ENCODE data around the gene DCTN1.

Gene DCTN1

GRCh38 chr2:74414441-74414840 lies 34.3 kb upstream of the DCTN1 start:
- no peak for DNase-seq (ENCODE audit: low read depth in 3 of 3)

GRCh38 chr2:74413001-74413698 lies 33.0 kb upstream of the DCTN1 start:
- no peak for DNase-seq (ENCODE audit: low read depth in 3 of 3)

- DNase-seq (ENCODE audit: low read depth in 3 of 3): no peak
Measured at GRCh38 chr2:74407682-74408081, 27.6 kb upstream of the DCTN1 start.

DNA sequence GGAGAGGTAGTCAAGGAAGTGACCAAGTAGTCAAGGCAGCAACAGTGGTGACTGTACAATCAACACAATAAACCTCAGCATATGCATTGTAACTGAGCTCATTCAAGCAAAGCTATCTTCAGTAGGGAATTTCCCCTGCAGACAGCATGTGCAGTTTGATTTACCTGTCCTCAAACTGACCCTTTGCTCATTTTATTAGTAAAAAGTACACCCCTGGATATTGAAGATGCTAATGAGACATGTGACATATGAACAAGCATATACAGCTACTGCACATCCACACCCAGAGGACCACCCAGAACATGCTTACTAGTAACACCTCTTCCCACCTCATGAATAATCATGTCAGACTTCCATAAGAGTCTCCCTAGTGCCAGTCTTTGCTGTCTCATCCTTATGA lies 25.9 kb upstream of the DCTN1 start:
- no peak for DNase-seq (ENCODE audit: low read depth in 3 of 3)

GRCh38 chr2:74401891-74402290 lies 21.8 kb upstream of the DCTN1 start:
- no peak for DNase-seq (ENCODE audit: low read depth in 3 of 3)

- DNase-seq (ENCODE audit: low read depth in 3 of 3): no peak
Measured at GRCh38 chr2:74399785-74400184, 19.7 kb upstream of the DCTN1 start.

GRCh38 chr2:74396149-74396548 lies 16.0 kb upstream of the DCTN1 start:
- DNase-seq (ENCODE audit: low read depth in 3 of 3): no peak

DNA sequence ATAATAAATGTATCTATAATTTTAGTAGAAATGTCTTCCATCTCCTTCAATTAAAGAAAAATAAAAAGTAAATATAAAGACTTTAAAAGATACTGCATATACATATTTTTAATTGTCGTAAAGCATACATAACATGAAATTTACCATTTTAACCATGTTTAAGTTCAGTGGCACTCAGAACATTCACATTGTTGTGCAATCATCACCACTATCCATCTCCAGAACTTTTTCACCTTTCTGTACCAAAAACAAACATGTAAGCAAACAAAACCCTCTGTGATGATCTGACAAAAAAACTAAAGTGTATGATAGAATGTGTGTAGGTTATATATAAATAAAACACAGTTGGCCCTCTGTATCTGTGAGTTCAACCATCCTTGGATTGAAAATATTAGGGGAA lies 13.4 kb upstream of the DCTN1 start:
- no peak for DNase-seq (ENCODE audit: low read depth in 3 of 3)

- DNase-seq (ENCODE audit: low read depth in 3 of 3): no peak
Measured at GRCh38 chr2:74392449-74392743, 12.3 kb upstream of the DCTN1 start.

- peak; percentile 88 to 95 (median 93) for DNase-seq (ENCODE audit: low read depth in 3 of 3)
Measured at GRCh38 chr2:74391580-74392448, 11.7 kb upstream of the DCTN1 start.

- no peak for DNase-seq (ENCODE audit: low read depth in 3 of 3)
Measured at GRCh38 chr2:74391209-74391579, 11.1 kb upstream of the DCTN1 start.

DNA sequence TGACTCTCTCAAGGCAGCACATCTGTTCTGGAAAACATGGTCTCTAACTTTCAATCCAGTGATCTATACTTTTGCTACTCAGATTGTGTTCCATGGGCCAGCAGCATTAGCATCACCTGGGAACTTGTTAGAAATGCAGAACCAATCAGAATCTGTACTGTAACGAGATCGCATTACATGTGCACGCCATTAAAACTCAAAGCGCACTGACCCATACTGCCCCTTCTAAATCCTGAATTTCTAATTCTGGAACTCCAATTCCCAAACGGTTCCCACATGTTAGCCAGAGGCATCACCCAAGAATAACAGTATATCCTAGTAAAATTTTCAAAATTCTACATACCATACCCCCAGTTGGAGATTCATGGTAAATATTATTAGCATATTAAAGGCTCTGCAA lies 10.5 kb upstream of the DCTN1 start:
- DNase-seq (ENCODE audit: low read depth in 3 of 3): no peak

DNA sequence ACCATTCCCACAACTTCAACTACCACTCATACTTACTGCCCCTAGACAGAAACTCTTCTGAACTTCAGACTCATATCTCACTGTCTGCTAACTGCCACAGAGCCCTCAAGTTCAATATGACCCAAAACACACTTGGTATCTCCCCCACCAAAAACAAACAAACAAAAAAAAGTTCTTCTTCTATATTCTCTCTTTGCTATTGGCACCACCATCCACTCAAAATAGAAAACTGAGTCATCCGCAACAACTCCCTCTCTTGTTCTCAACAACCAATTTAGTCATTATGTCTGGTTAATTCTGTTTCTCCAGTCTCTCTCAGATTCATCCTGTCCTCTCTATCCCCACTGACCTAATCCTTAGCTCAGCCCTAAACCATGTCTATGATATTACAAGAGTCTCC lies 7.2 kb upstream of the DCTN1 start:
- no peak for DNase-seq (ENCODE audit: low read depth in 3 of 3)

- DNase-seq (ENCODE audit: low read depth in 3 of 3): no peak
Measured at GRCh38 chr2:74385396-74385795, 5.3 kb upstream of the DCTN1 start.

DNA sequence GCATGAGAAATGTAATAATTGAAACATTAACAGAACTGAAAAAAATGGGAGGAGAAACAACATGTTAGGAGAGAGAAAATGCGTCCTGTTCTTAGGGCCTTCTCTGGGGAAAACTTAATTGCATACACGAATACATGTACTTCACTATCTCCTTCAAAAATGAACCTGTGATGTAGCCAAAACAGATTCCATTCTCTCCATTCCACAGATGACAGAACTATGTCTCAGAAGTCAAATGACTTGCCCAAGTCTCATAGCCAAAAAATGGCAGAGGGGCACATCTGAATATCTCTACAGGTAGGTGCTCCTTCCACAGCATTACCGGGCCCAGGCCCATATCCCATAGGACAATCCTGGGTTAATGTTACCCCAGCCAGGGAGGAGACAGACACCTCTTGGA lies 3.9 kb upstream of the DCTN1 start:
- DNase-seq (ENCODE audit: low read depth in 3 of 3): no peak

DNA sequence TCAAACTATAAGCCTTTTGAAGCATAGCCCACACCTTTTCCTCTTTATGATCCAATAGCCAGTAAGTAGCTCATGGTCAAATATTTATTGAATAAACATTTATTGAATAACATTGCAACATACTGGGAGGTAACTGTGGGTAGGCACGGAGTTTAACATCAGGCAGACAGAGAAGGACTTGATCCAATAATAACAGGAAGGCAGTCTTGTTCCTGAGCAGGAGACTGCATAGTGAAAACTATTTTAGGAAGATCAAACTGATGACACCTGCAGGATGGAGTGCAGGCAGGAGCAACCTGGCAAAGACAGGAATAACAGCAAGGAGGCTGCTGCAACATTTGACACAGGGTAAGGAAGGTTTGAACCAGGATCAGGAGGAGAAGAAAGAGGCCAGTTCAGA lies 3.1 kb upstream of the DCTN1 start:
- no peak for DNase-seq (ENCODE audit: low read depth in 3 of 3)

DNA sequence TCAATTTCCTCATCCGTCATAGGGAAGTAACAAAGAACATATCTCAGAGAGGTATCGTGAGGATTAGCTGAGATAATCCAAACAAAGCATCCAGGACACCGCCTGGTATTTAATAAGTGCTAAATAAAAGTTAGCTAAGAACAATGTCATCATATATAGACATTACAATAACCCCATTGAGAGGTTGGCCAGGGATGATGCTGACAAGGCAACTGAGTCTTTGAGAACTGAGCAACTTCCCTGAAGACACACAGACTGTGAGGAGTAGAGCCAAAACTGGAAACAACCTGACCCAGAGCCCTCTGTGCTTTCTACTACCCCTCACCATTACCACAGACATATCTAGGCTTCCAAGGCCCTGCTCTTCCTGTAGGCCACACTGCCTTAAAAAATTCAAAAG lies 1.6 kb upstream of the DCTN1 start:
- no peak for DNase-seq (ENCODE audit: low read depth in 3 of 3)

- DNase-seq (ENCODE audit: low read depth in 3 of 3): no peak
Measured at GRCh38 chr2:74378007-74378406, 2.1 kb downstream of the DCTN1 start.

GRCh38 chr2:74375838-74376237 lies 4.3 kb downstream of the DCTN1 start:
- DNase-seq (ENCODE audit: low read depth in 3 of 3): no peak

DNA sequence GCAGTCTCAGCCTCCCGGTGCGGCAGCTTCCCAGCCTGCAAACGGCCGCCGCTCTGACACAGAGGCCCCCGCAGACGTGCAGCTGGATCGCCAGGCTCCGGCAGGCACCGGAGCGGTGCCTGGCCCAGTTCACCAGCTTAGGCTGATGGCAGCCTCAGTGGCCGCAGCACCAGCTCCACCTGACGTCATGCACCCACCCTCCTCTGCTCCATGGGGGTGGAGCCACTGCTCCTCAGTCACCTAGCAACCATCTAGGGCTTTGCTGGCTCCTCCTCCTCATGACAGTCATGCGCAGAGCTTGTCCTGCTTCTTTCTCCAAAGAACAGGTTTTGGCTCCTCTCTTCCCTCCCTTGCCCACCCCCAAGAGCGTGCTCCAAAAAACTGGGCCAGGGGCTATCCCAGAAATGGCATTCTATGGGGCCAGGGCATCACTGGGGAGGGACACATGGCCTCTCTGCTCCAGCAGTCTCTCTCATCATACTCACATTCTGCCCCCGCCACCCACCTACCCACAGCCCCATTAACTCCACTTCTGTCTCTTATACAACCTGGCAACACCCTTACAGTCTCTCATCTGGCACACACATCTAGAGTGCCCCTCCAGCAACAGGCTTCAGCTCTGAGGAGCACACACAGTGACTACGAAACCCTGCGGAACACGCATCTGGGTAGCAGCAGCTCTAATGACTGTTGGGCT lies 5.5 kb downstream of the DCTN1 start:
- no peak for DNase-seq (ENCODE audit: low read depth in 3 of 3)

DNA sequence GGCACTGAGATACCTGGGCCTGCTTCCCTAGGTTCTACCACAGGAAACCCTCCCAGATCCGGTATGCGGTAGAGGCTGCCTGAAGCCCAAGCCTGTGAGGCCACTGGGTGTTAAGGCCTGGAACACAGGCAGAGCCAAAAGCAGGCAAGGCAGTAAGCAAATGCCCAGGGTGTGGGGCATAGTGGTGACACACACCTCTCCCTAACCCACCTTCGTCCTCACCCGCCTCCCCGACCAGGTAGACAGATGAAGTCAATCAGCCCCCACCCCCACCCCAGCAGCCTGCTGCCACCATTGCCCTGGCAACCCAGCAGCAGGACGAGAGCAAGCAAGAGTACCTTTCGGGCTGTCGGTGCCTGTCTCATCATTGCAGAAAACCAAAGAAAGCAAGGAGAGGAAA lies 6.1 kb downstream of the DCTN1 start:
- DNase-seq (ENCODE audit: low read depth in 3 of 3): no peak

DNA sequence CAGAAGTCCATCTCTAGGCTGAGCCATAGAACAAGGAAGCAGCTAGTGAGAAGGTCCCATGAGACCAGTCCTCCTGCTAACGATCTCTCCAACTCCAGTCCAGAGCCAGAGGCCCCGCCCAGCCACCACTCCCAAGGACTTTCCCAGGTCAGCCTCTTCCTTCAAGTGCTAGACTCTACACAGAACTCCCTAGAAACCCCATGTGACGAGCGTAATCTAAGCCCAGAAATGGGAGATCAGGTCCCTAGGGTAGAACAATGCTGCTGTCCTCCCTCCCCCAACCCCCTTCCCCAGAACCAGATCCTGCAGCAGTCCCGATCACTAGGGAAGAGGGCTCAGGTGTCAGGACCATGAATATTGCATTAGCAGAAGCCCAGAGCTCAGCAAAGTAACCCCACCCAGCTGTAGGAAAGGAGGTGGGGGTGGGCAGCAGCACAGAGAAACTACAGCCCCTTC lies 6.9 kb downstream of the DCTN1 start:
- DNase-seq (ENCODE audit: low read depth in 3 of 3): no peak

- DNase-seq (ENCODE audit: low read depth in 3 of 3): no peak
Measured at GRCh38 chr2:74372674-74373073, 7.4 kb downstream of the DCTN1 start.

Measured in stimulated activated CD4-positive, alpha-beta T cell treated with anti-CD3 and anti-CD28 coated beads, TNF-alpha, amount 100 ng/mL, for 4 hours (primary cell).